CD4-positive, CD25-positive, alpha-beta regulatory T cell (primary cell): ENCODE measurements around the gene SLC26A5. TPM values are rescaled to one million over a fixed set of nuclear protein-coding genes. Genes with fewer than 3 reads are reported as not detected.

ENCODE experiments used
- ATAC-seq, 2 donors: fragments of 150-1000 bp; cut with Tn5 transposase; one replicate each; pipeline ENCODE4 v1.10.0; 2021; ENCODE audit warnings: low read depth in 2 of 2, moderate number of reproducible peaks in 2 of 2, moderate library complexity in 1 of 2
- DNase-seq, 3 donors: peaks; one replicate each; pipeline versions ENCODE4 v3.0.0 to v3.0.0-alpha.2; 2012 to 2022; ENCODE audit warnings: mixed read lengths in 1 of 3
- H3K27ac ChIP-seq: one replicate; pipeline ENCODE4 v1.7.0; 2013; ENCODE audit warnings: mild to moderate bottlenecking, low read length; ENCODE audit not compliant: insufficient read depth, poor library complexity, severe bottlenecking
- H3K27me3 ChIP-seq: one replicate; pipeline ENCODE4 v1.7.0; 2013; ENCODE audit warnings: low read length; ENCODE audit not compliant: control insufficient read depth, insufficient read depth
- H3K36me3 ChIP-seq: one replicate; pipeline ENCODE4 v1.7.0; 2013; ENCODE audit warnings: mild to moderate bottlenecking, low read length, moderate library complexity; ENCODE audit not compliant: control insufficient read depth, insufficient read depth
- H3K4me1 ChIP-seq: 2 replicates; pipeline ENCODE4 v1.7.0; 2013; ENCODE audit warnings: mild to moderate bottlenecking, low read length; ENCODE audit not compliant: insufficient read depth, control insufficient read depth, poor library complexity, severe bottlenecking
- H3K4me3 ChIP-seq: one replicate; pipeline ENCODE4 v1.7.0; 2013; ENCODE audit warnings: low read depth, mild to moderate bottlenecking, low read length, moderate library complexity
- H3K9me3 ChIP-seq, 2 experiments: 1 replicate in 1 of 2; 2 replicates in 1 of 2; pipeline ENCODE4 v1.7.0; 2013; ENCODE audit warnings: low read length in 2 of 2, mild to moderate bottlenecking in 1 of 2, moderate library complexity in 1 of 2; ENCODE audit not compliant: control insufficient read depth in 2 of 2
- H3K27ac Mint-ChIP-seq, 3 donors: one replicate each; pipeline ENCODE4 v1.8.0; 2020 to 2022; ENCODE audit warnings: mild to moderate bottlenecking in 3 of 3, mixed read lengths in 3 of 3, moderate library complexity in 2 of 3
- H3K27me3 Mint-ChIP-seq: one replicate; pipeline ENCODE4 v1.8.0; 2022; ENCODE audit warnings: mild to moderate bottlenecking, mixed read lengths
- H3K36me3 Mint-ChIP-seq: one replicate; pipeline ENCODE4 v1.8.0; 2020; ENCODE audit warnings: mixed read lengths
- H3K4me1 Mint-ChIP-seq, 4 donors: one replicate each; pipeline ENCODE4 v1.8.0; 2020 to 2022; ENCODE audit warnings: mixed read lengths in 4 of 4, mild to moderate bottlenecking in 1 of 4
- H3K4me3 Mint-ChIP-seq, 4 donors: one replicate each; pipeline ENCODE4 v1.8.0; 2020 to 2022; ENCODE audit warnings: mild to moderate bottlenecking in 4 of 4, mixed read lengths in 4 of 4, moderate library complexity in 3 of 4
- H3K9me3 Mint-ChIP-seq, 7 donors: one replicate each; pipeline ENCODE4 v1.8.0; 2020 to 2022; ENCODE audit warnings: mixed read lengths in 7 of 7, mild to moderate bottlenecking in 3 of 7, moderate library complexity in 2 of 7
- polyA plus RNA-seq, 4 donors: library from polyadenylated mRNA; unstranded; fragments of 300-500 nt; fragmentation: Illumina TruSeq; gene quantifications; one replicate each; pipeline ENCODE4 v1.2.3, GENCODE V29; 2021
- total RNA-seq: library from RNA; stranded (reverse); gene quantifications from one replicate; pipeline ENCODE4 v1.2.3, GENCODE V29; 2022

Gene SLC26A5
- total and polyA plus RNA-seq, 5 donors from 2014 or later: 0.44 TPM; not detected in 4

DNA sequence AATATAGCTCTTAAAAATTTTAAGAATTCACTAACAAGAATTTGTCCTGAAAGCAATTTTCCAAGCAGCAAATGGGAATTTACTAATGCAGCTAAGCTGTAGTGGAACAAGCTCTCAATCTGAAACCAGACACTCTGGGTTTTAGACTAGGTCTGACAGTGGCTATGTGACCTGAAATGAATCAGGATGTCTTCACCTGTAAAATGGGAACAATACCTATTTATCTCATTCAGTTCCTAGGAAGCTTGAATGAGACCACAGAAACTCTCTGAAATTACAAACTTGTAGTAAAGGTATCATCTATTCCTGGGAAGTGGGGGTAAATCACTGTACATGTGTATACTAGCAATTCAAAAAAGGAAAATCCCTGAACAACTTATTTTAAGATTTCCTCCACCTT, 102.7 kb downstream of the SLC26A5 start:
- Mint-ChIP-seq H3K9me3 (no peaks in the 10 kb centered on the region), H3K4me1 (peaks cover 17 to 76% (median 56%) of the 10 kb centered on the region in 4 donors), H3K27me3 (peaks cover 4% of the 10 kb centered on the region), H3K36me3 (peaks cover 28% of the 10 kb centered on the region), H3K27ac (peak overlapping the region in 2 of 3 donors; percentile 98 to 99), H3K4me3 (peak overlapping the region; percentile 93 to 100 (median 98))
- H3K27me3 ChIP-seq: no peaks in the 10 kb centered on the region
- no peaks in the 10 kb centered on the region for H3K9me3 ChIP-seq
- no peak for DNase-seq
- peaks cover 35% of the 10 kb centered on the region for H3K4me1 ChIP-seq
- ATAC-seq: no peak
- peak overlapping the region; percentile 82 for H3K27ac ChIP-seq
- peaks cover 23% of the 10 kb centered on the region for H3K36me3 ChIP-seq
- H3K4me3 ChIP-seq: peak overlapping the region; percentile 86

DNA sequence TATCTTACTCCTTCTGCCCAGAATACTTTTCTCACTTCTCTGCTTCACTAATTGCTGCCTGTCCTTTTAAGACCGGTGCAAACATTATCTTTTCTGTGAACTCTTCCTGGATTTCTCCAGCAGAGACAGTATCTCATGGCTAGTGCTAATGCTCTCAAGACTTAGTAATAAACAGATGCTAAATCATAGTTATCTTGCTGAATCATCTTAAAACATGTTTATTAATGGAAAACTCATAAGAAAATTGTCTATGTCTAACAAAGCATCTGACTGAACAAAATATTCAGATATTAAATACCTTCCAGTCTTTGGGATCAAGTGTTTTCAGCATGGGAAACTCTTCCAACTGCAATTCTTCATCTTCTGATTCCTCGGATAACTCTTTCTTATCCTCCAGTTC, 104.5 kb downstream of the SLC26A5 start:
- Mint-ChIP-seq H3K4me3 (peak overlapping the region in 2 of 4 donors; percentile 76 to 79), H3K27me3 (peaks cover 4% of the 10 kb centered on the region), H3K27ac (peak overlapping the region in 2 of 3 donors; percentile 47 to 52), H3K36me3 (peaks cover 42% of the 10 kb centered on the region), H3K4me1 (peaks cover 16 to 64% (median 52%) of the 10 kb centered on the region in 4 donors), H3K9me3 (no peaks in the 10 kb centered on the region)
- H3K9me3 ChIP-seq: no peaks in the 10 kb centered on the region
- peaks cover 39% of the 10 kb centered on the region for H3K36me3 ChIP-seq
- ATAC-seq: no peak
- no peak for DNase-seq
- H3K4me3 ChIP-seq: peak overlapping the region; percentile 1
- no peak overlapping the region for H3K27ac ChIP-seq
- H3K27me3 ChIP-seq: no peaks in the 10 kb centered on the region
- peaks cover 22% of the 10 kb centered on the region for H3K4me1 ChIP-seq

DNA sequence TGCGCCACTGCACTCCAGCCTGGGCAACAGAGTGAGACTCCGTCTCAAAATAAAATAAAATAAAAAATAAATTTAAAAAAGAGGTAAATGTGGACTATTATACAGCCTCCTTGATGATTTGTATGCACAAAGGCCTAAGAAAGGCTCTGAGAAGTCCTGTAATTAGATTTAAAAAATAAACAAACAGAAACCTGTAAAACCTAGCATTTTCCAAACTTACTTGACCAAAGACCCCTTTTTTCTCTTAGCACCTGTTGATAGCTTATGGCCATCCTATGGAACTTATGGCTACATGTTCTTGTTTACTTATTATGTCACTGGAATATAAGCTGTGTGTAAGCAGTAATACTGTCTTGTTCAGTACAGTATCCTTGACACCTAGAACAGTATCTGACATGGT, 107.1 kb downstream of the SLC26A5 start:
- Histone ChIP-seq H3K27ac (no peak overlapping the region), H3K27me3 (no peaks in the 10 kb centered on the region), H3K4me3 (no peak overlapping the region), H3K36me3 (peaks cover 58% of the 10 kb centered on the region), H3K9me3 (no peaks in the 10 kb centered on the region), H3K4me1 (peaks cover 19% of the 10 kb centered on the region)
- H3K9me3 Mint-ChIP-seq: no peaks in the 10 kb centered on the region
- H3K27ac Mint-ChIP-seq: peak overlapping the region in 2 of 3 donors; percentile 26 to 43
- no peak for ATAC-seq
- no peak for DNase-seq
- peaks cover 10 to 45% (median 38%) of the 10 kb centered on the region in 4 donors for H3K4me1 Mint-ChIP-seq
- no peaks in the 10 kb centered on the region for H3K27me3 Mint-ChIP-seq
- H3K4me3 Mint-ChIP-seq: no peak overlapping the region
- peaks cover 42% of the 10 kb centered on the region for H3K36me3 Mint-ChIP-seq

DNA sequence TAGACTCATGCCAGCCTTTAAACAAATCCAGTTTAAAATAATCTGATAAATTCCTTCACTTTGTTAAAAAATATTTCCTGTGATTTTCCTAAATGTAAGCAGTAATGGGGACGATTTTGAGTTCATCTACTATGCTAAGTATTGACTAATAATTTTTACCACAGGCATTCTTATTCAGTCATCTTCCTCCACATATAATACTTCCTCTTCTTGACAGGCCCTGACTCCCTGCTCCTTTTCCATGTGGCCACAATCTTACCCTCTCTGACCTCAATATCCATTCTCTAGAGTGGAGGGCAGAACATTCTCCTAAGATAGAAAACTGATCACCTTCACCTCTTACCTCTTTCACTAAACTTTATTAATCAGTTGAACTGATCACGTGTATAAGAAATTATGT, 109.2 kb downstream of the SLC26A5 start:
- Mint-ChIP-seq H3K27ac (no peak overlapping the region), H3K4me1 (peaks cover 14 to 35% (median 29%) of the 10 kb centered on the region in 4 donors), H3K9me3 (no peaks in the 10 kb centered on the region), H3K4me3 (no peak overlapping the region), H3K36me3 (peaks cover 44% of the 10 kb centered on the region), H3K27me3 (no peaks in the 10 kb centered on the region)
- Histone ChIP-seq H3K36me3 (peaks cover 65% of the 10 kb centered on the region), H3K4me3 (no peak overlapping the region), H3K4me1 (peaks cover 6% of the 10 kb centered on the region), H3K27me3 (no peaks in the 10 kb centered on the region), H3K27ac (no peak overlapping the region), H3K9me3 (no peaks in the 10 kb centered on the region)
- DNase-seq (no peak), ATAC-seq (no peak)

DNA sequence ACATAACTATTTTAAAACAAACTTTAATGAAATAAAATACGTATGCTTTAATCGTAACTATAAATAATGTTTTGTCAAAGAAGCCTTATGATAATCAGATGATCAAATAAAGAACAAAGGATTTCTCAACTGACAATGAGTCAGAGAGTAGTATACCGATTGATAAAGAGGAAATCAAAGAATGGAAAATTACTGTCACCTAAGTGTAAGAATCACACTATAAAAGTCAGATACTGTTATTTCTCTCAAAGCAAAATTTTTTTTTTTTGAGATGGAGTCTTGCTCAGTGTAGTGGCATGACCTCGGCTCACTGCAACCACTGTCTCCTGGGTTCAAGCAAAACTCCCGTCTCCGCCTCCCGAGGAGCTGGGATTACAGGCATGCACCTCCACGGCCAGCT, 120.3 kb downstream of the SLC26A5 start:
- no peaks in the 10 kb centered on the region for H3K9me3 Mint-ChIP-seq
- H3K36me3 ChIP-seq: peaks cover 65% of the 10 kb centered on the region
- DNase-seq (no peak), ATAC-seq (peak in 1 of 2 donors; percentile 25)
- H3K4me3 Mint-ChIP-seq: no peak overlapping the region
- no peaks in the 10 kb centered on the region for H3K4me1 ChIP-seq
- peaks cover 4 to 17% (median 7%) of the 10 kb centered on the region in 4 donors for H3K4me1 Mint-ChIP-seq
- H3K27me3 Mint-ChIP-seq: no peaks in the 10 kb centered on the region
- H3K27ac ChIP-seq: no peak overlapping the region
- peaks cover 9% of the 10 kb centered on the region for H3K36me3 Mint-ChIP-seq
- H3K9me3 ChIP-seq: no peaks in the 10 kb centered on the region
- H3K4me3 ChIP-seq: no peak overlapping the region
- H3K27ac Mint-ChIP-seq: peak overlapping the region; percentile 3 to 27 (median 12)
- no peaks in the 10 kb centered on the region for H3K27me3 ChIP-seq

Other genes starting within 250 kb of the SLC26A5 start
- 86.6 TPM for gene PMPCB, start 148.8 kb downstream of the SLC26A5 start, total RNA-seq
- gene PMPCB, start 148.8 kb downstream of the SLC26A5 start, polyA plus RNA-seq: 10 to 100 TPM; 85.5 to 89.7 (median 88.0) TPM
- 63.1 TPM for gene DNAJC2, start 101.4 kb downstream of the SLC26A5 start, total RNA-seq
- 10 to 100 TPM; 17.3 to 23.7 (median 19.9) TPM for gene DNAJC2, start 101.4 kb downstream of the SLC26A5 start, polyA plus RNA-seq
- 84.3 TPM for gene PSMC2, start 98.6 kb downstream of the SLC26A5 start, total RNA-seq
- 100 to 1,000 TPM; 153 to 214 (median 179) TPM for gene PSMC2, start 98.6 kb downstream of the SLC26A5 start, polyA plus RNA-seq